NCI-H524 treated with DMSO at 0.1 percent for 48 hours (cell line): ENCODE data around the gene PTPRJ.

Experiments
- DNase-seq: peaks from one replicate; lab custom pipeline; 2025; lab: John Stamatoyannopoulos, UW

The PTPRJ gene

DNA sequence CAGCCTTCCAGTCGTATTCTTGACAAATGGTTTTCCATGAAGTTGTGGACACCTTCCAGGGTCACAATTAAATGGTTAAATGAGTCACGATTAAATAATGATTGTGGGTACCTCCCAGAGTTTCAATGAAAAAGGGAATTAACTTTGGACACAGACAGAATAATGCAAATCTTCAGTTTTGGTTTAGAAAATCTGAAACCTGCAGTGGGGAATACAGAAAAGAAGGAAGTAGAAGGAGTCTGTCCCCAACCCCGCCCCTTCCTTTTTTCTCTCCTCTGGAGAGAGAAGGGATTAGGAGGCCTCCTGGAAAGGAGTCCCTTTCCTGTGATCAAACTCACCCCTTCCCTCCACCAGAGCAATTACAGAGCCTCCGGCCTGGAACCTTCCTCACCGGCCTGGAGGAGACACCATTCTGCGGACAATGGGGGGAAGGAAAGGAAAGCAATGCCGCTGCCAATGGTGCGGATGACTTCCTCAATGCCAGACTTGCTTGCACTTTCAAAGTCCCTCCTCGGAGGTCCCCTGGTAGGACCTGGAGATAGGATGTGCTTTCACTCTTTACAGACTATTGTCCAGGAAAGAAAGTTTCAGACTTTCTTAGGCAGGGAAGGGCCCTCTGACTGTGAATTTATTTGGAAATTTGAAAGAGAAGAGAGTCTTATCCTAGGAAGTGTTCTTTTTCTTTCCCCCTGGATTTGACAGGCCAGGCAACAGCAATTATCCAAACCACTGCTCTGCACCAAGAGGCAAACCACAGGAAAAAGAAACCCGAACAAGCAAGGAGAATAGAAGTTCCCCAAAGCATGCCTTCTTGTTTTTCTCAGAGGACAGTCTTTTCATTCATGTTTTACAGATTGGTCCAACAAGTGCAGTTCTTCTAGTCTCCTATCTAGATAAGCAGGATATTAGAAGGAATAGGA is 86.8 kb downstream of the PTPRJ start:
- no peak for DNase-seq

DNA sequence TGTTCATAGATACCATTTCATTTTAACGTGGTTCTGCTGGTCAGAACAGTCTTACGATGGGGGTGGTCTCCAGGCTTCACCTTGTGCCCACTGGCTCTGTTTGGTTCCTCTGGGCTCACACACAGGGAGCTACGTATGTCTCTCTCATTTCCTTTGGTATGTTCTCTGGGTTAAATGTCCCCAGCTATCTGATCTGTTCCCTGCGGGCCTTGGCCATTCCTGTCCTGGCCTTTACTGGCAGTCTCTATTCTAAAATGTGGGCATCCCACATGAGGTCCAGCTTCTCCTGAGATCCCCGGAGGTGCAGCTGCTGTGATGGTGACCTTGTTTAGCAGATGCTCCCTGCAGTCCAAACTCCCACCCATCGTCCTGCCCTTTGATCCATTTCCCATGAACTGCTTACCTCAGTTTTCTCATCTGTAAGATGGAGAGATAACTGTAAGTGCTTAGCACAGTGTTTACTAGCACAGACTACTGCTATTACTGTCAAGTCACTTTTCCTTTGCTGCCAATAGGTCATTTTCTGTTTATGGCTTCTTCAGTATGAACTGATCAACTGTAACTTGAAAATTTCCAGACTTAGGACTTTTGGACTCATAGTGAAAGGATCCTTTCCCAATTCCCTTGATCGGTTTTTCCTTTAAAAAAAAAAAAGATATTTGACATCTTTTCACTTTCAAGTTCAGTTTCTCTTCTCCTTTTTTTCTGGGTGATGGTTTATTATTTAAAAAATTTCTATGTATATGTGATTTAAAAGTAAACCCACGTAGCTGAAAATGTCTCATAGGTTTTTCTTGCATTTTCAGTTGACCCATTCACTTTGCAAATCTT is 92.9 kb downstream of the PTPRJ start:
- no peak for DNase-seq

GRCh38 chr11:48074425-48075181 is 94.2 kb downstream of the PTPRJ start:
- DNase-seq = no peak

DNA sequence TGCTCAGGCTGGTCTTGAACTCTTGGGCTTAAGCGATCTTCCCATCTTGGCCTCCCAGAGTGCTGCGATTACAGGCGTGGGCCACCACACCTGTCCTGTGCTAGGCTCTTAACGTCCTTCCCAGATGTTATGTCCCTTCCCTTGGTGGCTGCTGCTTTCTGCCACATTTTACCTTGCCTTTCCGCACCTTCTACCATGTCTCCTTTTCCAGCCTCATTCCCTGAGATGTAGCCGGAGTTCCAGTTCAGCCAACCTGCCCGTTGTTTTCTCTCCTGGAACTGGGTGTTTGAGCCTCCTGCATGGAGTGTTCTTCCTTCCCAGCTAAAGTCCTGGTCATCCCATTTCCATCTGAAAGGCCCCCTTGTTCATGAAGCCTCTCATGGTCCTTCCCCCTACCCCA is 95.3 kb downstream of the PTPRJ start:
- DNase-seq = no peak

DNA sequence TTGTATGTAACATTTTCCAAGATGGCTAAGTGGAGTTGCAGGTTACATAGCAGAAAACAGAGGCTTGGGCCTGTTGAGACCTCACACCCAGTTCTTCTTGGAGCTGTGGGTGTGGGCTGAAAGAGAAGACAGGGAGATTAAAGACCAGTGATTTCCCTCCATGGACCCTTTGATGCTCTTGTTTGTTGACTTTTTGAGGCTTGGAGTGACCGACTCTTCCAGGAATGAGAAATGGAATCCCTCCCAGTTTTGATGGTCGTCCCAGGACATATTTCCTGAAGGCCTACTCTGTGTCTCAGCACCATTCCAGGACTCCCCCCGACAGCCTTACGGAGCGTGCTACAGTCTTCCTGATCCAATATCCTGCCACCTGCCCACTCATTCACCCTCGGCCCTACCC is 96.9 kb downstream of the PTPRJ start:
- DNase-seq = no peak

GRCh38 chr11:48078689-48079088 is 98.3 kb downstream of the PTPRJ start:
- DNase-seq = no peak

- DNase-seq = no peak
Observed at GRCh38 chr11:48079596-48079995, 99.2 kb downstream of the PTPRJ start.

DNA sequence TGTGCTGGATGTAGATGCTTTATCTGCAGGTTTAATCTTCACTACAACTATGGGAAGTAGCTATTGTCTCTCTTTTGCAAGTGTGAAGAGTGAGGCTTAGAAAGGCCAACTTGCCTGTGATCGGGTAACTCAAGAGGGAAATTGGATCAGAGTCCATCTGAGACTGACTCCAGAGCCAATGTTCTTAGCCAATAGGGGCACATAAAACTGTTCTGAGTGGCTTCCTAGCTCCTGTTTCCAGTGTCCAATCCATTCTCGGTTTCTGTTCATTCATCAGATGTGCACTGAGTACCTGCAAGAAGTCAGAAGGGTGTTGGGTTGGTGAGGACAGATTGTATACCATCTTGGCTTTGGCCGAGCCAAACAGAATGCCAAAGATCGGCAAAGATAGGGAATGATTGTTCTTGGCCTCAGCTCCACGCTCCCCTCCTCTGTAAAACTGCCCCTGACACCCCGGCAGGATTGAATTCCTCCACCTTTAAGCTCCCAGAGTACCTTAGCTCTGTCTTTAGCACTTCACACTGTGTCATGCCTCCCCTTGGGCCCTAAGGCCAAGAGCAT is 100.0 kb downstream of the PTPRJ start:
- DNase-seq = no peak

DNA sequence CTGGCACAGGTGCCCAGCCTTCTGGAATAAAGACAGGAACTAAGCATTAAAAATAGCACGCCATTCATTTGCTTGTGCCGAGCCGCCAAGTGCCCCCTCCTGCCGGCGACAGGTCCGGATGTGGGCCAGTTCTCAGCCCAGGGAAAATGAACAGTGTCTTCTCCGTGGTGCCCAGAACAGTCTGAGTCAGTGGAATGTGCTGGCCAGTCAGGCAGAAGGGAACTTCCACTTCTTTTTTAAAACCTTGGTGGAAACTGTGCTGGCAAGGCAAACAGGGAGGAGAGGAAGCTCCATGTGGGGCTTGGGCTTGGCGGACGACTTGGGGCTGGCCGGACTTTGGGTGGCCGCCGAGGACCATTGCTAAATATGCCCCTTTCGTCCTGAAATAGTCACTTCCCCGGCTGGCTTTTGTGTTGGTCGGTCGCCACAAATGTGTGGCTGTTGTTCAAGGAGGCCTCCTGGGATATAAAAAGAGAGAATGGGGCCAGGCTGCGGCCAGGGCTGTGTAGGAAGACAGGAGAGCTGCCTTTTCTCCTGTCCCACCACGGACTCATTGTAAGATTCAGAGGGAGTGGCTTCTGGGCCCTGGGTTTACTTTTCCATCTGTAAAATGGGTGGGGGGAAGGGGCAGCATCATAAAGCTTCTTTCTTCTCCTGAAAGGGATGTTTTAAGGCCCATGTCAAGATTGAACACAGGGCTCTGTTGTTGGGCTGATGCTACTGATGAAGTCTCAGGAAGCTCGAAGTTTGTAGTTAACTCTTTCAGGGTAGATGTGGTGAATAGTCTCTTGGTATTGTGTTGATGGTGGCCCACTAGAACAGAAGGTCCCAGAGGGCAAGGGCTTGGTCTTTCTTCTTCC is 101.0 kb downstream of the PTPRJ start:
- DNase-seq = no peak

DNA sequence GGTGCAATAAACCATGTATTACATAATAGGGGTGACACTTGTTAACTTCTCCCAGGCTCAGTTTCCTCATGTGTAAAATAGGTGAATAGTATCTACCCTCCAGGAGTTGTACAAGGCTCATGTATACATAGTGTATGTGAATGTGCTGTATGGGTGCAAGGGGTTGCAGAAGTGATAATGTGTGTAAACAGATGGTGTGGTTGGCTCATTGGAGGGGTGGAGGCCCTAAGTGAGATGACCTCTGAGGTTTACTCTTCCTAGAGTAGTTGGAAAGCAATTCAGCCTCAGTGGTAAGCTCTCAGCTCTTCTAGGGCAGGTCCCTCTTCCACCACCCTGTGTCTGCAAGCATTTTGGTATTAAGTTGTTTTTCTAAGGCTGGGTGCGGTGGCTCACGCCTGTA is 102.4 kb downstream of the PTPRJ start:
- no peak for DNase-seq

- no peak for DNase-seq
Observed at GRCh38 chr11:48083421-48083820, 103.1 kb downstream of the PTPRJ start.

DNA sequence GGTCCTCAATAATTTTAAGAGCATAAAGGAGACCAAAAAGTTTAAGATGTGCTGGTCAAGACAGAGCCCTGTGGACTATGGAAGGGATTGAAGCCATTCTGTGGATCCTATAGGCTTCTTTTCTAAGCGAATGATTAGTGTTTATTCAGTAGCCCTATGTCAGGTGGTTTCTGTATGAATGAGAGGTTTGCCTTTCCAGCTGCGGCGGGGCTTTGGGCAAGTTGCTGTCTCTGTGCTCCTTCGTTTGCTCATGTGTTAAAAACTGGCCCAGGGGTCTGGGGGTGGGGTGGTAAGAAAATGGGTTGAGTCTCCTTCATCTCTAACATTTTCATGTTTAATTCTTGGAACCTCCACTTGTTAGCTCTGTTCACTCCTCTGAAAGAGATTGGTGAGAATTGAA is 105.3 kb downstream of the PTPRJ start:
- DNase-seq = no peak

DNA sequence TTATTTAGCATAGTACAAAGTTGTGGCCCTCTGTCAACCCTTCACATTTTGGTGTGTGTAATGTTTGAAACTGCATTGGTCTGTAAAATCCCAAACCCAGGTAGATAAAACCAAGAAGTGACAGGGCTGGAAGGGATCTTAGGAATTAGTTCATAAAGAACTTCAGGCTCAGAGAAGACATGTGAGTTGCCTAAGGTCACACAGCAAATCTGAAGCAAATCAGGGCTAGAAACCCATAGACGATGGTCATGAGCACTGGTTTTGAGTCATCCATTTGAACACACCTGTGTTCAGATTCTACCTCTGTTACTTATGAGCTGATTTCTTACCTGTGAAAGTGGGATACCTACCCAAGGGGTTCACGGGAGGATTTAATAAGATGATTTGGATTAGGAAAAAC is 107.1 kb downstream of the PTPRJ start:
- DNase-seq = no peak

DNA sequence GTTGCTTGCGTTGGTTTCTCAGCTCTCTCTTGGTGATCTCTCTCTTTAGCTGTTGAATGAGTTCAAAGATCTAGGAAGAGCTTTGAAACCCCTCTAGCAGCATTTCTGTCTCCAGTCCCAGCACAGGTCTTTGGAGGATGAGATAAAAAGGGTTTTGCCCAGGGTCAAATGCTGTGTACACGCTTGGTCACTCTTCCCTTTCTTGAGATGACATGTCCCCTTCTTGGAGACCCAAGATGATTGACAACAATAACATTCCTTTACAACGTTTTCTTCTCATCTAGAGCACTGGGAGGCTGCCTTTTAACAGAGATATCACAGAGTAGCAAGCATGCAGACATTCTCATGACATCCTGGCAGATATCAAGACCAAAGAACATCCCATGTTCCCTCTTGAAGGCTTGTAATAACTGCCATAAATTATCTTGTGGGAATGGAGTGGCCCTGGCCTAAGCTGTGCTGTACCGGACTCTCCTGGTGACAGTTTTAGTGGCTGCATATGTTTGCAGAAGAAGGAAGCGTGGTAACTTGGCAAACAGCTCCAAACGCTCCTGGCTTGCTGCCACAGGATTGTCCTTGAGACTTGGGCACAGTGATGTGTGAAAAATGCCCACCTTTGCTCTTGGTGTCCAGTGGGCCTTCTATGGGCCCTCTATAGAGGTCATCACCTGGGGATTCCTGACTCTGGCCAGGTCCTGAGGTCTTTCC is 107.8 kb downstream of the PTPRJ start:
- no peak for DNase-seq

GRCh38 chr11:48088682-48089050 is 108.3 kb downstream of the PTPRJ start:
- DNase-seq = no peak

- no peak for DNase-seq
Observed at GRCh38 chr11:48090174-48090573, 109.8 kb downstream of the PTPRJ start.

DNA sequence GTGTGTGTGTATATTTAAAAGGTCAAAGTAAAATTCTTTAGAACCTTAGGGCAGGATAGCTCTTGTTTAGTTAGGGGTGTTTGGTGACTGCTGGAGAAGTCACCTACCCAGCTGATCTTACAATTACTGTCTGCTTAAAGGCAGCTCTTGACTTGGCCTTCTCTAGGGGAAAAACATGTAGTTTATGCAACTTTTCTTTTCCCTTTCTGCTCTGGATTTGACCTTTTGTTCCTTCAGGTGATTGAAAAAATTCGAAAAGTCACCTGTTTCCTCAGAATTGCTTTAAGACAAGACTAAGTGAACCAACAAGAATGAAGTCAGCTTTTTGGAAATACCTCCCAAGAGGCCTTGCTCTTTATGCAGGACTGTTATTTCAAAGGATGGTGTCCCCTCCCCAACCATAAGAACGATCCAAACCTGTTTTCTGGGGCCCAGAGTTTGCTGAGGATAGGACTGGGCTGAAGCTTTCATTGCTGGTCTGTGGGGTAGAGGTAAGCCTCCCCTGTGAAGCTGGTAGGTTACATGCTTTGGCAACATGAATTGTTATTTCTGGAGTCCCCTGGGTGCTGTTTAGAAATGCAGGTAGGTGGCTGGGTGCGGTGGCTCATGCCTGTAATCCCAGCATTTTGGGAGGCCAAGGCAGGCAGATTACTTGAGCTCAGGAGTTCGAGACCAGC is 111.2 kb downstream of the PTPRJ start:
- no peak for DNase-seq

GRCh38 chr11:48093323-48093722 is 113.0 kb downstream of the PTPRJ start:
- DNase-seq = no peak

GRCh38 chr11:48093795-48094642 is 113.7 kb downstream of the PTPRJ start:
- peak; percentile 96 for DNase-seq
